CD4-positive, alpha-beta T cell treated with Interleukin-2 at 100 ng/mL for 4 hours (primary cell): ENCODE results near the gene HDAC1.
A peak's percentile ranks its signal among the peaks of the same experiment; 100 is the strongest.

Source experiments
- DNase-seq: peaks from one replicate; pipeline ENCODE4 v3.0.0-alpha.2; 2020; ENCODE audit warnings: low spot score

Gene HDAC1

GRCh38 chr1:32330558-32331151 lies 38.8 kb downstream of the HDAC1 start:
- no peak for DNase-seq

- DNase-seq, result no peak
Observed at GRCh38 chr1:32331549-32331948, 39.7 kb downstream of the HDAC1 start.

- no peak for DNase-seq
Observed at GRCh38 chr1:32332290-32333079, 40.6 kb downstream of the HDAC1 start.

- no peak for DNase-seq
Observed at GRCh38 chr1:32333251-32333963, 41.5 kb downstream of the HDAC1 start.

- no peak for DNase-seq
Observed at GRCh38 chr1:32334274-32334861, 42.5 kb downstream of the HDAC1 start.

- peak; percentile 66 for DNase-seq
Observed at GRCh38 chr1:32334864-32335534, 43.1 kb downstream of the HDAC1 start.

- no peak for DNase-seq
Observed at GRCh38 chr1:32335535-32335789, 43.6 kb downstream of the HDAC1 start.

GRCh38 chr1:32335790-32336590 lies 44.1 kb downstream of the HDAC1 start, which contains the start of gene MARCKSL1:
Gene MARCKSL1, minus strand, starts transcription at chr1:32336233. Its CDS starts 200 bp downstream, at chr1:32336033.
- peak; percentile 87 for DNase-seq

- no peak for DNase-seq
Observed at GRCh38 chr1:32336591-32336932, 44.7 kb downstream of the HDAC1 start.

- DNase-seq, result peak; percentile 70
Observed at GRCh38 chr1:32336963-32337675, 45.2 kb downstream of the HDAC1 start.

GRCh38 chr1:32337855-32338636 lies 46.2 kb downstream of the HDAC1 start:
- no peak for DNase-seq

GRCh38 chr1:32338637-32339145 lies 46.8 kb downstream of the HDAC1 start:
- no peak for DNase-seq

- DNase-seq, result peak; percentile 32
Observed at GRCh38 chr1:32339363-32339978, 47.6 kb downstream of the HDAC1 start.

GRCh38 chr1:32341186-32341757 lies 49.4 kb downstream of the HDAC1 start:
- no peak for DNase-seq

GRCh38 chr1:32341971-32342370 lies 50.1 kb downstream of the HDAC1 start:
- no peak for DNase-seq

GRCh38 chr1:32342704-32343103 lies 50.8 kb downstream of the HDAC1 start:
- no peak for DNase-seq

GRCh38 chr1:32345289-32345827 lies 53.5 kb downstream of the HDAC1 start:
- DNase-seq, result no peak

- DNase-seq, result no peak
Observed at GRCh38 chr1:32346532-32347157, 54.8 kb downstream of the HDAC1 start.
